OCI-LY1 (cell line): Measurements from ENCODE around the gene SPNS2.

Experiments
- H2AFZ ChIP-seq: fragments of 200-600 bp; sonication (generic), shearing (Covaris generic); 2 replicates; pipeline ENCODE4 v1.6.0; 2014; ENCODE audit warnings: antibody characterized with exemption, mild to moderate bottlenecking, low read length
- H3F3A ChIP-seq: fragments of 200-600 bp; sonication (generic), shearing (Covaris generic); 2 replicates; pipeline ENCODE4 v1.6.0; 2014; ENCODE audit warnings: mild to moderate bottlenecking, antibody characterized with exemption, low read length, moderate library complexity; ENCODE audit not compliant: insufficient read depth
- H3K27ac ChIP-seq: fragments of 200-600 bp; sonication (generic); 2 replicates; pipeline ENCODE4 v1.5.1; 2014; ENCODE audit warnings: low read length, mixed run types, mild to moderate bottlenecking, low read depth; ENCODE audit not compliant: poor library complexity, severe bottlenecking
- H3K27me3 ChIP-seq: fragments of 200-600 bp; sonication (generic); 2 replicates; pipeline ENCODE4 v1.6.0; 2014; ENCODE audit warnings: antibody characterized with exemption, mild to moderate bottlenecking, low read length, moderate library complexity; ENCODE audit not compliant: insufficient read depth
- H3K36me3 ChIP-seq: fragments of 200-600 bp; sonication (generic); 2 replicates; pipeline ENCODE4 v1.6.1; 2014; ENCODE audit warnings: mild to moderate bottlenecking, antibody characterized with exemption, low read length, moderate library complexity, mixed read lengths; ENCODE audit not compliant: insufficient read depth
- H3K4me1 ChIP-seq: fragments of 200-600 bp; sonication (generic); 2 replicates; pipeline ENCODE4 v1.5.1; 2014; ENCODE audit warnings: mild to moderate bottlenecking, low read length, moderate library complexity; ENCODE audit not compliant: insufficient read depth, severe bottlenecking
- H3K4me2 ChIP-seq: fragments of 200-600 bp; sonication (generic), shearing (Covaris generic); 2 replicates; pipeline ENCODE4 v1.6.1; 2014; ENCODE audit warnings: low read length
- H3K4me3 ChIP-seq: fragments of 200-600 bp; sonication (generic); 2 replicates; pipeline ENCODE4 v1.5.1; 2014; ENCODE audit warnings: low read length, low read depth, mild to moderate bottlenecking, mixed read lengths; ENCODE audit not compliant: poor library complexity, severe bottlenecking
- H3K79me2 ChIP-seq: fragments of 200-600 bp; shearing (Covaris generic); 2 replicates; pipeline ENCODE4 v1.6.1; 2016; ENCODE audit warnings: mixed run types, low read length, mixed read lengths; ENCODE audit not compliant: insufficient read depth
- H3K9ac ChIP-seq: fragments of 200-600 bp; sonication (generic), shearing (Covaris generic); 2 replicates; pipeline ENCODE4 v1.6.1; 2014; ENCODE audit warnings: mild to moderate bottlenecking, low read length, mixed read lengths
- H3K9me2 ChIP-seq: fragments of 200-600 bp; sonication (generic), shearing (Covaris generic); 2 replicates; pipeline ENCODE4 v1.6.1; 2014; ENCODE audit warnings: low read depth, mild to moderate bottlenecking, low read length, mixed read lengths
- H3K9me3 ChIP-seq: fragments of 200-600 bp; shearing (Covaris generic); 2 replicates; pipeline ENCODE4 v1.6.1; 2014; ENCODE audit warnings: low read length, mixed read lengths
- H4K20me1 ChIP-seq: fragments of 200-600 bp; sonication (generic), shearing (Covaris generic); 2 replicates; pipeline ENCODE4 v1.6.0; 2016; ENCODE audit warnings: mild to moderate bottlenecking, low read length; ENCODE audit not compliant: insufficient read depth
- EZH2 ChIP-seq: fragments of 200-600 bp; sonication (generic), shearing (Covaris generic); IDR thresholded peaks from 2 replicates; pipeline ENCODE4 v1.8.0; 2017; ENCODE audit warnings: borderline replicate concordance, mixed run types, mild to moderate bottlenecking, antibody characterized with exemption, low read length, moderate library complexity, mixed read lengths
- TF ChIP-seq, protein P1 (sequence below): fragments of 200-600 bp; sonication (generic), shearing (Covaris generic); IDR thresholded peaks from 2 replicates; pipeline ENCODE4 v1.5.1; 2017; ENCODE audit warnings: mild to moderate bottlenecking, antibody characterized with exemption, low read length, moderate library complexity, mixed read lengths

The SPNS2 gene

DNA sequence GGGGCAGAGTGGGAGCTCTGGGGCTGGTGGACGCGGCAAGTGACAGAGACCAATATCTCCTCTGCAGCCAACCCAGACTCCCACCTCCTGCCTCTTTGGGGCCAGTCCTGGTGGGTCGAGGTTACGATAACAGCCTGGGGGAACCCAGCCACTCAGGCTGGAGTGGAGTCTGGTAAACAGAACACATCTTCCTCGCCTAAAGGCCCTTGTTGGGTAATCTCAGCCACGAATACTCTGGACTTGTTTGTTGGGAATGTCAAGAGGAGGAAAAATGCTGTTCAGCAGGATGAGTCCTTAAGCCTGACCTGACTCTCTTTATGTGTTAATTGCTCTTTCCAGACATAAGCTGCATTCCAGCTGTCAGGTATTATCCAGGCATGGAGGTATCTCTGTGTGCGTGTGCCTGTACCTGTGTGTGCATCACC lies 8.0 kb upstream of the SPNS2 start:
- Histone ChIP-seq H3K9me3 (no peaks in the 10 kb centered on the region), H3K27ac (no peak overlapping the region), H3K27me3 (no peaks in the 10 kb centered on the region), H3K4me1 (no peaks in the 10 kb centered on the region), H3K9me2 (no peaks in the 10 kb centered on the region), H3K4me2 (no peak overlapping the region), H3K36me3 (no peaks in the 10 kb centered on the region), H3K4me3 (no peak overlapping the region), H2AFZ (no peak overlapping the region), H3F3A (no peaks in the 10 kb centered on the region), H4K20me1 (no peaks in the 10 kb centered on the region), H3K79me2 (no peaks in the 10 kb centered on the region), H3K9ac (no peak overlapping the region)
- TF ChIP-seq, protein P1, sequence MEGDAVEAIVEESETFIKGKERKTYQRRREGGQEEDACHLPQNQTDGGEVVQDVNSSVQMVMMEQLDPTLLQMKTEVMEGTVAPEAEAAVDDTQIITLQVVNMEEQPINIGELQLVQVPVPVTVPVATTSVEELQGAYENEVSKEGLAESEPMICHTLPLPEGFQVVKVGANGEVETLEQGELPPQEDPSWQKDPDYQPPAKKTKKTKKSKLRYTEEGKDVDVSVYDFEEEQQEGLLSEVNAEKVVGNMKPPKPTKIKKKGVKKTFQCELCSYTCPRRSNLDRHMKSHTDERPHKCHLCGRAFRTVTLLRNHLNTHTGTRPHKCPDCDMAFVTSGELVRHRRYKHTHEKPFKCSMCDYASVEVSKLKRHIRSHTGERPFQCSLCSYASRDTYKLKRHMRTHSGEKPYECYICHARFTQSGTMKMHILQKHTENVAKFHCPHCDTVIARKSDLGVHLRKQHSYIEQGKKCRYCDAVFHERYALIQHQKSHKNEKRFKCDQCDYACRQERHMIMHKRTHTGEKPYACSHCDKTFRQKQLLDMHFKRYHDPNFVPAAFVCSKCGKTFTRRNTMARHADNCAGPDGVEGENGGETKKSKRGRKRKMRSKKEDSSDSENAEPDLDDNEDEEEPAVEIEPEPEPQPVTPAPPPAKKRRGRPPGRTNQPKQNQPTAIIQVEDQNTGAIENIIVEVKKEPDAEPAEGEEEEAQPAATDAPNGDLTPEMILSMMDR: no peak
- no peak for TF ChIP-seq EZH2

DNA sequence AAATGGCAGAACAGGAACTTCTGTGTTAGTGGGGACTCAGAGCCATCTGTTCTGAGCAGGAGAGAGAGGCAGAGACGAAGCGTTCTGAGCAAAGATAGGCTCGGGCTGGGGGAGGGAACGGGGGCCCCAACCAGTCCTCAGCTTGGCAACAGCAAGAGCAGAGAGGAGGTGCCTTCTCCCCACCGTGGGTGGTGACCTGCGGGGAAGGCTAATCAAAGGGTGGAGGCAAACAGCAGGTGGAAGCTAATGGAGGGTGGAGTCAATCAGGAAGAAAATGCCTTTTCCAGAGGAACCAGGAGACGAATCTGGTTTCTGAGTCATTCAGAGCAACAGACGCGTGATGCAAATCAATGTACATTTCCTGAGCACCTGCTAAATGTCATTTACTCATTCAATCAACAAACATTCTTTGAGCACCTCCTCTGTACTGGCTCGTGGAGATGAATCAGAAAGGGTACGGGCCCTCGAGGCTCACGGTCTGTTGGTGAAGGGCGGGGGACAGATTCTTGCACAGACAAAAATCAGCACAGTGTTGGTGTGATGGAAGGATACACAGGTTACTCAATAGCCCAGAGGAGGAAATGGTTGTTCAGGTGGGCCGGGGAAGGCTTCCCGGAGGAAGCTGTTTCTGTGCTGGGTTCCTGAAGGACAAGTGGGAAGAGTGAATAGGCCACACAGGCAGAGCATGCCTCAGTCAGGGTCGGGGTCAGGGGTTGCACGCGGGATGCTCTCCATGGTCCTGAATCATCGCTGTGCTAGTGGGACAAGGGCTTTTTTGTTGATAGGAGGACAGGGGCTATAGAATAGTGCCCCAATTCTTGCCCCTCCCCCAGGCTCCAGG lies 5.7 kb upstream of the SPNS2 start:
- Histone ChIP-seq H3K4me2 (no peak overlapping the region), H3K27me3 (peaks cover 7% of the 10 kb centered on the region), H3K79me2 (no peaks in the 10 kb centered on the region), H3K4me1 (peaks cover 7% of the 10 kb centered on the region), H3K9me2 (no peaks in the 10 kb centered on the region), H2AFZ (no peak overlapping the region), H3K27ac (no peak overlapping the region), H3K36me3 (no peaks in the 10 kb centered on the region), H3F3A (no peaks in the 10 kb centered on the region), H3K4me3 (no peak overlapping the region), H3K9me3 (no peaks in the 10 kb centered on the region), H3K9ac (no peak overlapping the region), H4K20me1 (no peaks in the 10 kb centered on the region)
- TF ChIP-seq, protein P1: no peak
- no peak for TF ChIP-seq EZH2

DNA sequence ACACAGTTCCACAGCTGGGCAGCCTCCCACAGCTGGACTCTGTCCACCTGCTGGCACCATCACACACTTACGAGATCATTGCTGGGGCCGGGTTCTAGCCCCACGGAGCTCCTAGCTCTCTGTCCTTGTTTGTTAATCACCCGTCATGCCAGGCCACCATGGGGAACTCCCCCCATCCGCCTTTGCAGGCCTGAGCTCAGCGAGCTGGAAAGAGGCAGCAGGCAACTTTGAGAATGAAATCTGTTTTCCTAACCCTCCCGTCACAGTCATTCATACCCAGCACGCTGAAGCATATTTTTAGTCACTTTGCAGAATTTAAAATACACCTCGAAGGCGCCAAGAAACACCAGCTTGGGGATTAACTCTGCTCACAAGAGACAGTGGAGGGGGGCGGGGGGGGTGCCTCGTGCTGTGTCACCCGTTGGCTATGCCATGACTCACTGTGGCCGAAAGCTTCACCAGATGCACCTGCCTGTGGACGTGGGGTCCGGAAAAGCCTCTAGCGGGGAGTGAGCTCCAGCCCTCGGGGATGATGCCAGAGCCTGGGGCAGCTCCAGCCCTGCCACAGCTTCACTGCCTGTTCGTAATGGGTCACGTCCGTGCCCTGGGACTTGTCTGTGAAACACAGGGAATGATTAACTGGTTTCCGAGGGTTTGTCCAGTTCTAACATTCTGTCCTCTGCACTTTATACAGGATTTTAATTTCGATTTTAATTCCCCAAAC lies 1.4 kb upstream of the SPNS2 start:
- Histone ChIP-seq H3K9ac (no peak overlapping the region), H3K4me1 (peaks cover 22% of the 10 kb centered on the region), H3K9me2 (no peaks in the 10 kb centered on the region), H3K27ac (no peak overlapping the region), H3K4me3 (no peak overlapping the region), H2AFZ (no peak overlapping the region), H3K27me3 (peaks cover 16% of the 10 kb centered on the region), H3K4me2 (no peak overlapping the region; the same call in 1 of the 2 replicates), H3K9me3 (no peaks in the 10 kb centered on the region), H3K79me2 (no peaks in the 10 kb centered on the region), H4K20me1 (no peaks in the 10 kb centered on the region), H3F3A (no peaks in the 10 kb centered on the region), H3K36me3 (no peaks in the 10 kb centered on the region)
- TF ChIP-seq, protein P1: no peak
- no peak for TF ChIP-seq EZH2
